ENCODE measurements around the gene NBAS. TPM values are rescaled to one million over a fixed set of nuclear protein-coding genes. Genes with fewer than 3 reads are reported as not detected.

NBAS gene
- polyA plus RNA-seq, 1 donor, result 55.8 TPM

DNA sequence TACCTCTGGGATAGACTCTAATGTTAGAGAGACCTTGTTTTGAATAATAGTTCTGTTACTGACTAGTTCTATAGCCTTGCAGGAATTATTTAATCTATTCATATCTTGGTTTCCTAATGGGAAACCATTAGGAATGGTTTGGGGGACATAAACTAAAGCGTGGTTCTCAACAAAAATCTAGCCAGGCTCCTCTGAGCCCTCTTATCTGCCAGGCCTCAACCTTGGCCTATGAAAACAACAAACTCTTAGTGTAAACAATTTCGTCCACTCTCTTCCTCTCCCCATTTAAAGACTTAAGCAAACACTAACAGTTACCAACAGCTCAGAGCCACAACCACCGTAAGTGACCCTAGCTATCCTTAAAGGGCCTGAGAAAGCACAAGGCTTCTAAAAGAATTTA is 10.6 kb upstream of the NBAS start:
- H3K36me3 ChIP-seq (ENCODE audit: control insufficient read depth, insufficient read depth, low read length), result no peaks in the 10 kb centered on the region
- H3K4me3 ChIP-seq (ENCODE audit: low read length), result no peak overlapping the region
- WGBS (ENCODE audit: insufficient coverage, low lambda C conversion rate), result 80% methylated on average over 1 of the region's 3 CpGs
- no peaks in the 10 kb centered on the region for H3K4me1 ChIP-seq (ENCODE audit: control insufficient read depth, insufficient read depth, low read length)
- no peaks in the 10 kb centered on the region for H3K9me3 ChIP-seq (ENCODE audit: control insufficient read depth, low read depth, low read length)
- H3K27me3 ChIP-seq (ENCODE audit: control insufficient read depth, insufficient read depth, low read length), result no peaks in the 10 kb centered on the region
- H3K27ac ChIP-seq (ENCODE audit: low read length), result no peak overlapping the region
- DNase-seq, result no peak

DNA sequence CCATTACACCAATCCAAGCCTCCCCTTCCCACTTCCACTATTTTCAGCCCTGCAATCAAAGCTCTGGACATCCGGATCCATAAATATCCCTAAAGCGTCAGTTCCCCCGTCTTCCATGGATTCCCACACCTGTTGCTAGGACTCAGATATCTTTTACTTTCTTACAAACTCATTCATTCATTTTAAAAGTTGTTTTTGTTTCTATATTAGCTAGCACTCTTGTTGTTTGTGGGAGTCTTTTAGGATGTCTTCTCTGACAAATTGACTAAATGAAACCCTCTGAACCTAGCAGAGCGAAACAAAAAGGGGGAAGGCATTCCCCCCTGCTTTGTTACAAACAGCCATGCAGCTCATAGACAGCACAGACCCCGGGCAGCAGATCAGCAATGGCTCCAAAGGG is 9.0 kb upstream of the NBAS start:
- Histone ChIP-seq H3K9me3 (ENCODE audit: control insufficient read depth, low read depth, low read length) (no peaks in the 10 kb centered on the region), H3K27ac (ENCODE audit: low read length) (no peak overlapping the region), H3K27me3 (ENCODE audit: control insufficient read depth, insufficient read depth, low read length) (no peaks in the 10 kb centered on the region), H3K36me3 (ENCODE audit: control insufficient read depth, insufficient read depth, low read length) (no peaks in the 10 kb centered on the region), H3K4me3 (ENCODE audit: low read length) (no peak overlapping the region), H3K4me1 (ENCODE audit: control insufficient read depth, insufficient read depth, low read length) (no peaks in the 10 kb centered on the region)
- WGBS (ENCODE audit: insufficient coverage, low lambda C conversion rate), result no CpG with 5 or more reads among the region's 5 CpGs
- no peak for DNase-seq

DNA sequence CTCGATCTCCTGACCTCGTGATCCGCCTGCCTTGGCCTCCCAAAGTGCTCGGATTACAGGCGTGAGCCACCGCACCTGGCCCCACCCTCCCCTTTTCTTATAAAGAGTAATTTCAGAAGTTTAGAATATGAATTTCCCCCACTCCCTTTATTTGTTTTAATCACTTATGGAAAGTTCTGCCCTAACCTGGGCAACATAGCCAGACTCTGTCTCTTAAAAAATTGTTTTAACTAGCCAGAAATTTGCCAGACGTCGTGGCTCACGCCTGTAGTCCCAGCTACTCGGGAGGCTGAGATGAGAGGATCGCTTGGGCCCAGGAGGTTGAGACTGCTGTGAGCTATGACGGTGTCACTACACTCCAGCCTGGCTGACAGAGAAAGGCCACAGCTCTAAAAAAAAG is 7.7 kb upstream of the NBAS start:
- Histone ChIP-seq H3K27ac (ENCODE audit: low read length) (no peak overlapping the region), H3K9me3 (ENCODE audit: control insufficient read depth, low read depth, low read length) (no peaks in the 10 kb centered on the region), H3K36me3 (ENCODE audit: control insufficient read depth, insufficient read depth, low read length) (no peaks in the 10 kb centered on the region), H3K27me3 (ENCODE audit: control insufficient read depth, insufficient read depth, low read length) (no peaks in the 10 kb centered on the region), H3K4me1 (ENCODE audit: control insufficient read depth, insufficient read depth, low read length) (no peaks in the 10 kb centered on the region), H3K4me3 (ENCODE audit: low read length) (no peak overlapping the region)
- DNase-seq, result no peak
- no CpG with 5 or more reads among the region's 12 CpGs for WGBS (ENCODE audit: insufficient coverage, low lambda C conversion rate)

DNA sequence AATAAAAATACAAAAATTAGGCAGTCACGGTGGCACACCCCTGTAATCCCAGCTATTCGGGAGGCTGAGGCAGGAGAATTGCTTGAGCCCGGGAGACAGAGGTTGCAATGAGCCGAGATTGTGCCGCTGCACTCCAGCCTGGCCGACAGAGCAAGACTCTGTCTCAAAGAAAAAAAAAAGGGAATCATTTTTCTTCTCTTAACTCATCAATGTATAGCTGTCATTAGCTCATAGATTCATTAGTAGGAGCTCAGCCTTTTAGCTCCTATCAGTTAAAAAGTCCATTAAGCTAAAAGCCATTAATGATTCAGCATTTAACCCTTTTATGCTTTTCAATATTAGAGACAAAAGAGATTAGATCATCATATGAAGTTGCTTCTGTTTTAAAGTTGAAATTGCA is 5.8 kb upstream of the NBAS start:
- no CpG with 5 or more reads among the region's 6 CpGs for WGBS (ENCODE audit: insufficient coverage, low lambda C conversion rate)
- Histone ChIP-seq H3K4me1 (ENCODE audit: control insufficient read depth, insufficient read depth, low read length) (peaks cover 5% of the 10 kb centered on the region), H3K9me3 (ENCODE audit: control insufficient read depth, low read depth, low read length) (no peaks in the 10 kb centered on the region), H3K4me3 (ENCODE audit: low read length) (no peak overlapping the region), H3K27ac (ENCODE audit: low read length) (no peak overlapping the region), H3K36me3 (ENCODE audit: control insufficient read depth, insufficient read depth, low read length) (no peaks in the 10 kb centered on the region), H3K27me3 (ENCODE audit: control insufficient read depth, insufficient read depth, low read length) (no peaks in the 10 kb centered on the region)
- no peak for DNase-seq

DNA sequence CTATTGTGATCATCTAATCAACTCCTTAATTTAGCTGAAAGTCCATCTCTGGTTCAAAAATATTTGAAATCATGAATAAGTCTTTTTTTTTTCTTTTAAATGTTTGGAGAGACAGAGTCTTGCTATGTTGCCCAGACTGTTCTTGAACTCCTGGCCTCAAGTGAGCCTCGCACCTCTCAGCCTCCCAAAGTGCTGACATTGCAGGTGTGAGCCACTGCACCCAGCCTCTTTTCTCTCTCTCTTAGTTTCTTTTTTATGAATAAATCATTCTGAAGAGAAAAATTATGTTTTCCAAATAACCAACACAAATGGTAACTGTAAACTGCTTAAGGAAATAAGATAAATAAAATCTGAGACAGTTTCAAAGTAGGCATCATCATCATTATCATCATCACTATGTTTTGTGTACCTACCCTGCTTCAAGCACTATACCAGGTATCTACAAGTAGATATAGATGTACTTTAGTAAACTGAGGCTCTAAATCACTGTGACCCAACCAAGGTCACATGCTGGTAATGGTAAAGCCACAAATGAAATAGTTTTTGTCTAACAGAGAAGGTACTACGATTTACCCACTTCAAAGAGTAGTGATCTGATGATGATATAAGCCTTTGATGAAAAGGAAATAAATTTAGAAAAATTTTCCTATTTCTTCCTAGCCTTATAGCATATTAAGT is 5.0 kb upstream of the NBAS start:
- H3K9me3 ChIP-seq (ENCODE audit: control insufficient read depth, low read depth, low read length), result no peaks in the 10 kb centered on the region
- H3K4me1 ChIP-seq (ENCODE audit: control insufficient read depth, insufficient read depth, low read length), result peaks cover 5% of the 10 kb centered on the region
- no CpG with 5 or more reads among the region's 2 CpGs for WGBS (ENCODE audit: insufficient coverage, low lambda C conversion rate)
- H3K27ac ChIP-seq (ENCODE audit: low read length), result no peak overlapping the region
- no peak for DNase-seq
- no peaks in the 10 kb centered on the region for H3K36me3 ChIP-seq (ENCODE audit: control insufficient read depth, insufficient read depth, low read length)
- no peaks in the 10 kb centered on the region for H3K27me3 ChIP-seq (ENCODE audit: control insufficient read depth, insufficient read depth, low read length)
- no peak overlapping the region for H3K4me3 ChIP-seq (ENCODE audit: low read length)

DNA sequence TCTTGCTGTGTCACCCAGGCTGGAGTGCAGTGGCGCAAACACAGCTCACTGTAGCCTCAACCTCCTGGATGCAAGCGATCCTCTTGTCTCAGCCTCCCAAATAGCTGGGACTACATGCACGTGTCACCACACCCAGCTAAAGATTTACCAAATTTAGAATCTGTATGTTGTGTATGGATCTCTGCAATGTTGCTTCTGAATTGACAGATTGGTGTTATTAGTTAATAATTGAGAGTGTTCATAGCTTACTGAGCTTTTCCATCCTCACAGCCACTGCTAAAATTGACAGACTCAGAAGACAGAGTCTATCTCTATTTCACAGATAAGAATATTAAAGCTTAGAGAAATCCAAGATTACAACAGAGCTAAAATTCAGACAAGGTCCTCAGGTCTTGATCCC is 4.3 kb upstream of the NBAS start:
- Histone ChIP-seq H3K36me3 (ENCODE audit: control insufficient read depth, insufficient read depth, low read length) (no peaks in the 10 kb centered on the region), H3K27me3 (ENCODE audit: control insufficient read depth, insufficient read depth, low read length) (no peaks in the 10 kb centered on the region), H3K27ac (ENCODE audit: low read length) (no peak overlapping the region), H3K4me3 (ENCODE audit: low read length) (no peak overlapping the region), H3K4me1 (ENCODE audit: control insufficient read depth, insufficient read depth, low read length) (peaks cover 5% of the 10 kb centered on the region), H3K9me3 (ENCODE audit: control insufficient read depth, low read depth, low read length) (no peaks in the 10 kb centered on the region)
- DNase-seq, result no peak
- no CpG with 5 or more reads among the region's 3 CpGs for WGBS (ENCODE audit: insufficient coverage, low lambda C conversion rate)

DNA sequence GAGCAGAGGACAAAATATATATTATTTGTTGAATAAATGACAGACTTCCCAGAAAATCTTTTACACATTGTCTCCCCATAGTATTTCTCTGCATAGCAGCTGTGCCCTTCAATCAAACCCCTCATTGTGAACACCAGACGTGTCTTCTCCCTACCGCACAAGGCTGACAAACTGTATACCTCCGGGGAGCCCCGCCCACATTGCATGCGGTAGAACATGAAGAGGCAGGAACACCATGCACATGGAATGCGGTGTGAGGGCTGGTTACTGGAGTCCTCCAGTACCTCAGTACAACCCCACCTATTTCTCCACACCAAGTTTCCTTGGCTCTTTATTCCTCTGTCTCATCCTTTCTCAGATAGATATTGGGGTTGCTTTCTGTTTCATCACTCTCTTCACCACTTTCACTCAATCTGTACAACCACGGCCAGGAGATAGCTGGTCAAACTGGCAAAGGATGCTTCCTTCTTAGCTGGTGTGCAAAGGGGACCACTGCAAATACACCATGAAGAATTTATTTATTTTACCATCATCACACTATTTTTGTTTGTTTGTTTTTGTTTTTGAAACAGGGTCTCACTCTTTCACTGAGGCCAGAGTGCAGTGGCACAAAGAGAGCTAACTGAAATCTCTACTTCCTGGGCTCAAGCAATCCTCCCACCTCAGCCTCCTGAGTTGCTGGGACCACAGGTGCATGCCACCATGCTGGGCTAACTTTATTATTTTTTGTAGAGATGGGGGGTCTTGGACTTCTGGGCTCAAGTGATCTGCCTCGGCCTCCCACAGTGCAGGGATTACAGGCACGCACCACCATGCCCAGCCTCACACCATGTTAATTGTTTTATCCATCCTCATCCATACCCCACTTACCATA is 2.3 kb upstream of the NBAS start:
- H3K4me3 ChIP-seq (ENCODE audit: low read length), result no peak overlapping the region
- no peak for DNase-seq
- no CpG with 5 or more reads among the region's 9 CpGs for WGBS (ENCODE audit: insufficient coverage, low lambda C conversion rate)
- peaks cover 13% of the 10 kb centered on the region for H3K4me1 ChIP-seq (ENCODE audit: control insufficient read depth, insufficient read depth, low read length)
- H3K36me3 ChIP-seq (ENCODE audit: control insufficient read depth, insufficient read depth, low read length), result no peaks in the 10 kb centered on the region
- H3K9me3 ChIP-seq (ENCODE audit: control insufficient read depth, low read depth, low read length), result no peaks in the 10 kb centered on the region
- H3K27me3 ChIP-seq (ENCODE audit: control insufficient read depth, insufficient read depth, low read length), result no peaks in the 10 kb centered on the region
- no peak overlapping the region for H3K27ac ChIP-seq (ENCODE audit: low read length)

DNA sequence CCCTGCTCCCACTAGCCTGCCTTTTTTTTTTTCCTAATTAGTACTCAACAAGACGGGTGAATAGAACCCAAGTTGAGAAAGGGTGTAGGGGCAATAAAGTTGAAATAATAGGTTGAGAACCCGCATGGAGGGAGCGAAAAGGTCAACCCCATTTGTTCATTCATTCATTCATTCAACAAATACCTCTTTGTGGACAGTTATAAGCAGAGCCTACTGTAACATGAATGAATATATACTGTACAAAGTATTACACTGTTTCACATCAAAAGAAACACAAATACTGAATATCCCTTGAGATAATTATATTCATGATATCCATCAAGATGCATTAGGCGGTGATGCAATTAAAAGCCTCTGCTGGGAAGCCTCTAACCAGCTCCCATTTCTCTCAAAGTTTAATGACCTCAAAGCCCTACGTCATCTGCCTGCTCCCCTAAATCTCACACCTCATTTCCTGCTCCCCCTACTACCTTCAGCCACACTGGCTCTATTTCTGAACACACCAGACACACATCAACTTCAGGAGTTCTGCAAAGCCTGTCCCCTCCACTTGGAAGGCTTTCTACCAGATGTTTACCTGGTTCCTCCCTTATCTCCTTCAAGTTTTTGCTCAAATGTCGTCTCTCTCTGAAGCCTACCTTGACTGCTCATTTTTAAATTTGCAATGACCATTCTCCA is 1.4 kb upstream of the NBAS start:
- Histone ChIP-seq H3K27ac (ENCODE audit: low read length) (peak overlapping the region; percentile 84), H3K4me1 (ENCODE audit: control insufficient read depth, insufficient read depth, low read length) (peaks cover 20% of the 10 kb centered on the region), H3K27me3 (ENCODE audit: control insufficient read depth, insufficient read depth, low read length) (no peaks in the 10 kb centered on the region), H3K36me3 (ENCODE audit: control insufficient read depth, insufficient read depth, low read length) (no peaks in the 10 kb centered on the region), H3K9me3 (ENCODE audit: control insufficient read depth, low read depth, low read length) (no peaks in the 10 kb centered on the region), H3K4me3 (ENCODE audit: low read length) (peak overlapping the region; percentile 81)
- 34% methylated on average over 4 of the region's 6 CpGs for whole genome bisulfite sequencing (ENCODE audit: insufficient coverage, low lambda C conversion rate)
- DNase-seq, result no peak

DNA sequence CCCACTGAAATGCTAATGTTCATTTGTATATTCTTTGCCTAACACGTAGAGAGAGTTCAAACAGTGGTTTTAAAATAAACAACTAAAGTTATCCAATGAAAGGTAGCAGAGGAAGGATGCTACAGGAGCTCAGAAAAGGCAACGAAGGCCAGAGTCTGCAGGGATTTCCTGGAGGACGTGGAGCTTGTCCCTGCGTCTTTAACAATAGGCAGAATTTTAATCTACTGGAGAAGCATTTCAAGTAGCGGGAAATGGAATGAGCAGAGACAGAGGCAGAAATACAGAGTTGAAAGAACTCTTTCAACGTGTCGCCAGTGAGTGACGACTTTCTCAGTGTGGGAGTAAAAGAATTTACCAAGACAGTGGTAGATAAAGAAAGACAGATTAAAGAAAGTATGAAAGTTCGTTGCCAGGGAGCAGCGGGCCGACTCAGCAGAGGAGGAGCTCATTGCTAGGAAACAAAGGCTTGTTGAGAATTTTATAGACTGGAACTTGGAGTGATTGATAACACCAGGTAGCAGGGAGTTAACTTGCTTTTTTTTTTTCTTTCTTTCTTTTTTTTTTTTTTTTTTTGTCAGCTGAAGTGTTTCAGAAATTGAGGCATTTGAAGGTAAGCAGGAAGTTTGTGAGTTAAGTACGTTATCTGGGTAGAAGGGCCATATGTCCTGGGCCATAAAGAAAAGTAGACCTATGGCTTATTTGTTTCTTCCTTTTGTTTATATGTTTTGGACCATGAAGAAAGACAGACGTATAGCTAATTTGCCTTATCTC is 625 bp upstream of the NBAS start:
- Histone ChIP-seq H3K27me3 (ENCODE audit: control insufficient read depth, insufficient read depth, low read length) (no peaks in the 10 kb centered on the region), H3K36me3 (ENCODE audit: control insufficient read depth, insufficient read depth, low read length) (no peaks in the 10 kb centered on the region), H3K4me3 (ENCODE audit: low read length) (peak overlapping the region; percentile 81), H3K9me3 (ENCODE audit: control insufficient read depth, low read depth, low read length) (no peaks in the 10 kb centered on the region), H3K27ac (ENCODE audit: low read length) (peak overlapping the region; percentile 84), H3K4me1 (ENCODE audit: control insufficient read depth, insufficient read depth, low read length) (peaks cover 21% of the 10 kb centered on the region)
- peak; percentile 66 to 89 for DNase-seq
- WGBS (ENCODE audit: insufficient coverage, low lambda C conversion rate), result 2% methylated on average over 5 of the region's 13 CpGs
